Neural cell (in vitro differentiated cells): ENCODE measurements around the gene USP22. TPM values are rescaled to one million over a fixed set of nuclear protein-coding genes. Genes with fewer than 3 reads are reported as not detected.
A peak's percentile ranks its signal among the peaks of the same experiment; 100 is the strongest.

Source experiments
- H2AFZ ChIP-seq: fragments of 200-600, 300-800 bp; sonication (generic), shearing (Covaris generic); 2 replicates; pipeline ENCODE4 v1.6.0; 2014; ENCODE audit warnings: low read depth, mild to moderate bottlenecking, antibody characterized with exemption, low read length, moderate library complexity
- H3F3A ChIP-seq: fragments of 200-600 bp; shearing (Covaris generic); 2 replicates; pipeline ENCODE4 v1.6.1; 2016; ENCODE audit warnings: mild to moderate bottlenecking, moderate library complexity, mixed read lengths, antibody characterized with exemption, low read length; ENCODE audit not compliant: insufficient read depth, poor library complexity, severe bottlenecking
- H3K27ac ChIP-seq: fragments of 200-600, 300-800 bp; sonication (generic), shearing (Covaris generic); 2 replicates; pipeline ENCODE4 v1.5.1; 2014; ENCODE audit warnings: mild to moderate bottlenecking, low read length, moderate library complexity
- H3K27me3 ChIP-seq: fragments of 300-800, 200-600 bp; sonication (generic), shearing (Covaris generic); 2 replicates; pipeline ENCODE4 v1.6.0; 2014; ENCODE audit warnings: mild to moderate bottlenecking, low read depth, low read length, moderate library complexity; ENCODE audit not compliant: insufficient read depth
- H3K36me3 ChIP-seq: fragments of 300-800, 200-600 bp; sonication (generic), shearing (Covaris generic); 2 replicates; pipeline ENCODE4 v1.5.1; 2014; ENCODE audit warnings: mild to moderate bottlenecking, antibody characterized with exemption, low read length, moderate library complexity; ENCODE audit not compliant: insufficient read depth
- H3K4me2 ChIP-seq: fragments of 300-800, 200-600 bp; sonication (generic), shearing (Covaris generic); 2 replicates; pipeline ENCODE4 v1.6.0; 2014; ENCODE audit warnings: mild to moderate bottlenecking, low read length
- H3K4me3 ChIP-seq: fragments of 300-800, 200-600 bp; sonication (generic), shearing (Covaris generic); 2 replicates; pipeline ENCODE4 v1.5.1; 2014; ENCODE audit warnings: mild to moderate bottlenecking, low read length, moderate library complexity
- H3K79me2 ChIP-seq: fragments of 200-600 bp; shearing (Covaris generic); replicated peaks from 2 replicates; pipeline ENCODE4 v1.6.0; 2014; ENCODE audit warnings: mild to moderate bottlenecking, low read length, moderate library complexity; ENCODE audit not compliant: insufficient read depth
- H3K9ac ChIP-seq: fragments of 300-800, 200-600 bp; sonication (generic), shearing (Covaris generic); 2 replicates; pipeline ENCODE4 v1.6.1; 2016; ENCODE audit warnings: mild to moderate bottlenecking, low read length, mixed read lengths
- H3K9me2 ChIP-seq: fragments of 200-600 bp; shearing (Covaris generic); 2 replicates; pipeline ENCODE4 v1.6.1; 2016; ENCODE audit warnings: mild to moderate bottlenecking, low read length, mixed read lengths; ENCODE audit not compliant: insufficient read depth
- H3K9me3 ChIP-seq: fragments of 200-600, 300-800 bp; sonication (generic), shearing (Covaris generic); 2 replicates; pipeline ENCODE4 v1.6.1; 2016; ENCODE audit warnings: mild to moderate bottlenecking, mixed run types, low read length, moderate library complexity, mixed read lengths
- H4K20me1 ChIP-seq: fragments of 200-600 bp; shearing (Covaris generic); 2 replicates; pipeline ENCODE4 v1.6.1; 2016; ENCODE audit warnings: mild to moderate bottlenecking, mixed run types; ENCODE audit not compliant: insufficient read depth
- EP300 ChIP-seq: fragments of 450-650 bp; conservative IDR thresholded peaks from 2 replicates; pipeline ENCODE4 v1.6.1; 2014; ENCODE audit warnings: antibody characterized with exemption, mild to moderate bottlenecking, moderate library complexity; ENCODE audit not compliant: poor library complexity, severe bottlenecking
- EZH2 ChIP-seq: fragments of 200-600, 300-800 bp; shearing (Covaris generic), sonication (generic); IDR thresholded peaks from 2 replicates; pipeline ENCODE4 v1.6.1; 2014; ENCODE audit warnings: antibody characterized with exemption, low read length, borderline replicate concordance, mild to moderate bottlenecking; ENCODE audit not compliant: insufficient read depth, poor library complexity, severe bottlenecking
- MXI1 ChIP-seq: fragments of 450-650 bp; conservative IDR thresholded peaks from 2 replicates; pipeline ENCODE4 v1.6.1; 2014; ENCODE audit warnings: antibody characterized with exemption, mild to moderate bottlenecking; ENCODE audit not compliant: poor library complexity, severe bottlenecking
- POLR2AphosphoS5 ChIP-seq: IDR thresholded peaks from 2 replicates; pipeline ENCODE4 v1.6.1; 2012
- RAD21 ChIP-seq: fragments of 450-650 bp; conservative IDR thresholded peaks from 2 replicates; pipeline ENCODE4 v1.6.1; 2014; ENCODE audit warnings: antibody characterized with exemption, mild to moderate bottlenecking, moderate library complexity
- SMC3 ChIP-seq: fragments of 450-650 bp; conservative IDR thresholded peaks from 2 replicates; pipeline ENCODE4 v1.6.1; 2014; ENCODE audit warnings: antibody characterized with exemption, mild to moderate bottlenecking, moderate library complexity; ENCODE audit not compliant: poor library complexity
- TAF1 ChIP-seq: IDR thresholded peaks from 2 replicates; pipeline ENCODE4 v1.6.1; 2012; ENCODE audit warnings: low read depth
- polyA plus RNA-seq: library from polyadenylated mRNA; depleted of rRNA; stranded (reverse); fragments of >200 nt; gene quantifications from 2 replicates; pipeline ENCODE4 v1.2.3, GENCODE V29; 2014
- TF ChIP-seq, protein P1 (sequence below): IDR thresholded peaks from 2 replicates; pipeline ENCODE4 v1.6.1; 2012; ENCODE audit warnings: borderline replicate concordance
- TF ChIP-seq, protein P2 (sequence below): fragments of 450-650 bp; IDR thresholded peaks from 2 replicates; pipeline ENCODE4 v1.5.1; 2014; ENCODE audit warnings: antibody characterized with exemption, mild to moderate bottlenecking, moderate library complexity; ENCODE audit not compliant: poor library complexity, severe bottlenecking

USP22 gene
- polyA plus RNA-seq, 1 donor from 2014 or later: 269 TPM

DNA sequence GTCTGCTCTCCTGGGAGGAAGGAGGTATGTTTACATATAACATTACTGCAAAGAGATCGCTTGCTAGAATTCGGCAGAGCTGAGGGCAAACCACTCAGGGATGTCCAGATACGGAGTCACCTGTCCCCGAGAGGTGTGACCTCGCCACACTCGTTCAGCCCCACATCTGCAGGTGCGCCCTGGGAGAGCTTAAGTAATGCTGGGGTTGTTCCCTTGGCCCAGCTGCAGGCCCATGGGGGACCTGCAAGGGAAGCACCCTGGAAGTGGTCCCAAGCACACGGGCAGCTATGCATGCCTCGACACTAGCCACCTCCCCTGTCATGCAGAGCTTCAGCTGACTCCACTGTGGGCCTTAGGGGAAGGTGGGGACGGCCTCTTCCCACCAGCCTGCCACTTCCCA, 22.2 kb downstream of the USP22 start:
- no peak overlapping the region for H3K27ac ChIP-seq
- H3K9me2 ChIP-seq: no peaks in the 10 kb centered on the region
- peaks cover 13% of the 10 kb centered on the region for H3K36me3 ChIP-seq
- H3K79me2 ChIP-seq: peaks cover 80% of the 10 kb centered on the region
- H3K9ac ChIP-seq: no peak overlapping the region
- TF ChIP-seq, protein P1, sequence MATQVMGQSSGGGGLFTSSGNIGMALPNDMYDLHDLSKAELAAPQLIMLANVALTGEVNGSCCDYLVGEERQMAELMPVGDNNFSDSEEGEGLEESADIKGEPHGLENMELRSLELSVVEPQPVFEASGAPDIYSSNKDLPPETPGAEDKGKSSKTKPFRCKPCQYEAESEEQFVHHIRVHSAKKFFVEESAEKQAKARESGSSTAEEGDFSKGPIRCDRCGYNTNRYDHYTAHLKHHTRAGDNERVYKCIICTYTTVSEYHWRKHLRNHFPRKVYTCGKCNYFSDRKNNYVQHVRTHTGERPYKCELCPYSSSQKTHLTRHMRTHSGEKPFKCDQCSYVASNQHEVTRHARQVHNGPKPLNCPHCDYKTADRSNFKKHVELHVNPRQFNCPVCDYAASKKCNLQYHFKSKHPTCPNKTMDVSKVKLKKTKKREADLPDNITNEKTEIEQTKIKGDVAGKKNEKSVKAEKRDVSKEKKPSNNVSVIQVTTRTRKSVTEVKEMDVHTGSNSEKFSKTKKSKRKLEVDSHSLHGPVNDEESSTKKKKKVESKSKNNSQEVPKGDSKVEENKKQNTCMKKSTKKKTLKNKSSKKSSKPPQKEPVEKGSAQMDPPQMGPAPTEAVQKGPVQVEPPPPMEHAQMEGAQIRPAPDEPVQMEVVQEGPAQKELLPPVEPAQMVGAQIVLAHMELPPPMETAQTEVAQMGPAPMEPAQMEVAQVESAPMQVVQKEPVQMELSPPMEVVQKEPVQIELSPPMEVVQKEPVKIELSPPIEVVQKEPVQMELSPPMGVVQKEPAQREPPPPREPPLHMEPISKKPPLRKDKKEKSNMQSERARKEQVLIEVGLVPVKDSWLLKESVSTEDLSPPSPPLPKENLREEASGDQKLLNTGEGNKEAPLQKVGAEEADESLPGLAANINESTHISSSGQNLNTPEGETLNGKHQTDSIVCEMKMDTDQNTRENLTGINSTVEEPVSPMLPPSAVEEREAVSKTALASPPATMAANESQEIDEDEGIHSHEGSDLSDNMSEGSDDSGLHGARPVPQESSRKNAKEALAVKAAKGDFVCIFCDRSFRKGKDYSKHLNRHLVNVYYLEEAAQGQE: no peak
- TF ChIP-seq MXI1 (no peak), EP300 (no peak), POLR2AphosphoS5 (no peak), EZH2 (no peak), SMC3 (no peak)
- TF ChIP-seq, protein P2, sequence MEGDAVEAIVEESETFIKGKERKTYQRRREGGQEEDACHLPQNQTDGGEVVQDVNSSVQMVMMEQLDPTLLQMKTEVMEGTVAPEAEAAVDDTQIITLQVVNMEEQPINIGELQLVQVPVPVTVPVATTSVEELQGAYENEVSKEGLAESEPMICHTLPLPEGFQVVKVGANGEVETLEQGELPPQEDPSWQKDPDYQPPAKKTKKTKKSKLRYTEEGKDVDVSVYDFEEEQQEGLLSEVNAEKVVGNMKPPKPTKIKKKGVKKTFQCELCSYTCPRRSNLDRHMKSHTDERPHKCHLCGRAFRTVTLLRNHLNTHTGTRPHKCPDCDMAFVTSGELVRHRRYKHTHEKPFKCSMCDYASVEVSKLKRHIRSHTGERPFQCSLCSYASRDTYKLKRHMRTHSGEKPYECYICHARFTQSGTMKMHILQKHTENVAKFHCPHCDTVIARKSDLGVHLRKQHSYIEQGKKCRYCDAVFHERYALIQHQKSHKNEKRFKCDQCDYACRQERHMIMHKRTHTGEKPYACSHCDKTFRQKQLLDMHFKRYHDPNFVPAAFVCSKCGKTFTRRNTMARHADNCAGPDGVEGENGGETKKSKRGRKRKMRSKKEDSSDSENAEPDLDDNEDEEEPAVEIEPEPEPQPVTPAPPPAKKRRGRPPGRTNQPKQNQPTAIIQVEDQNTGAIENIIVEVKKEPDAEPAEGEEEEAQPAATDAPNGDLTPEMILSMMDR: no peak
- H4K20me1 ChIP-seq: peaks cover 70% of the 10 kb centered on the region
- H2AFZ ChIP-seq: no peak overlapping the region
- H3K4me2 ChIP-seq: no peak overlapping the region
- no peaks in the 10 kb centered on the region for H3K9me3 ChIP-seq
- H3K4me3 ChIP-seq: no peak overlapping the region
- H3K27me3 ChIP-seq: no peaks in the 10 kb centered on the region
- H3F3A ChIP-seq: no peaks in the 10 kb centered on the region

DNA sequence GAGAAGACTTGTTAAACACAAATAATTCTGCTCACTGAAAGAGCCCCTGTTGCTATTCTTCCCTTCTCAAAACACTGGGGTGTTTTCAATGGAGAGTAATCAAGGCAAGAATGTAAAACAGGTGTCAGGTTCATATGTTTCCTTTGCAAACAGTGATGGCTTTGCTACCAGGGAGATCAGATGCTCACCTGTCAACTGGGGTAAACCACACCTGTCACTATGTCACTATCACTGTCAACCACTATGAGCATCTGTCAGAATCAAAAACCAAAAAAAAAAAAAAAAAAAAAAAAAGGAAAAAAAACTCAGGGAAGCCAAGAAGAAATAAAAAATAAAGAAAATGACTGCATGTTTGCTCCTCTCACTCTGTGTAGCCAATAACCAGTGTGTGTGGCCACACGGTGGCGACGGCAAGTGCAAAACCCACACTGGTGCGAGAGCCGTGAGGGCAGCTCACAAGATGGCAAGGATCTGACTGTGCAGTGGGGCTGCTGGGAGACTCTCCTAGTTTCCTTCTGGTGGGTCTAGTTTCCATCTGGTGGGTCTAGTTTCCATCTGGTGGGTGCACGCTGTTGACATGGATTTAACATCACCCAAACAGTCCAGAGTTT, 22.7 kb downstream of the USP22 start:
- H4K20me1 ChIP-seq: peaks cover 70% of the 10 kb centered on the region
- H3K36me3 ChIP-seq: peaks cover 16% of the 10 kb centered on the region
- H3K9ac ChIP-seq: no peak overlapping the region
- H3K4me2 ChIP-seq: no peak overlapping the region
- H2AFZ ChIP-seq: no peak overlapping the region
- H3K9me2 ChIP-seq: no peaks in the 10 kb centered on the region
- H3K27ac ChIP-seq: no peak overlapping the region
- H3K79me2 ChIP-seq: peaks cover 80% of the 10 kb centered on the region
- TF ChIP-seq MXI1: no peak
- no peak for TF ChIP-seq EZH2
- peak; percentile 11 for TF ChIP-seq POLR2AphosphoS5
- TF ChIP-seq, protein P2: no peak
- TF ChIP-seq EP300: peak; percentile 90
- TF ChIP-seq, protein P1: no peak
- no peak for TF ChIP-seq TAF1
- no peak for TF ChIP-seq SMC3
- no peak for TF ChIP-seq RAD21
- H3K9me3 ChIP-seq: no peaks in the 10 kb centered on the region
- no peak overlapping the region for H3K4me3 ChIP-seq
- no peaks in the 10 kb centered on the region for H3F3A ChIP-seq
- no peaks in the 10 kb centered on the region for H3K27me3 ChIP-seq
